ENCODE data around the gene MMP14. TPM values are rescaled to one million over a fixed set of nuclear protein-coding genes. Genes with fewer than 3 reads are reported as not detected.

MMP14 gene
- total and polyA plus RNA-seq, 9 of the 15 experiments (the other 6 are each of a cell fraction or from before 2014, with no cell fraction given): 0.36 to 5.8 (median 1.3) TPM; not detected in 2

GRCh38 chr14:22822571-22823098 lies 13.8 kb upstream of the MMP14 start (continued):
- TF ChIP-seq SOX6 (IDR thresholded peaks at IDR 0.05): no peak
- TF ChIP-seq ZNF407 (IDR thresholded peaks at IDR 0.05; ENCODE audit: low read depth): no peak
- TF ChIP-seq DDX20 (tag; IDR thresholded peaks at IDR 0.05; ENCODE audit: low read depth): no peak
- TF ChIP-seq ARID2 (IDR thresholded peaks at IDR 0.05): peak; percentile 80
- no peak for TF ChIP-seq KLF10 (CRISPR knock-in tag; IDR thresholded peaks at IDR 0.05)
- no peak for TF ChIP-seq ZZZ3 (IDR thresholded peaks at IDR 0.05)
- TF ChIP-seq, protein P1, sequence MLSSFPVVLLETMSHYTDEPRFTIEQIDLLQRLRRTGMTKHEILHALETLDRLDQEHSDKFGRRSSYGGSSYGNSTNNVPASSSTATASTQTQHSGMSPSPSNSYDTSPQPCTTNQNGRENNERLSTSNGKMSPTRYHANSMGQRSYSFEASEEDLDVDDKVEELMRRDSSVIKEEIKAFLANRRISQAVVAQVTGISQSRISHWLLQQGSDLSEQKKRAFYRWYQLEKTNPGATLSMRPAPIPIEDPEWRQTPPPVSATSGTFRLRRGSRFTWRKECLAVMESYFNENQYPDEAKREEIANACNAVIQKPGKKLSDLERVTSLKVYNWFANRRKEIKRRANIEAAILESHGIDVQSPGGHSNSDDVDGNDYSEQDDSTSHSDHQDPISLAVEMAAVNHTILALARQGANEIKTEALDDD (IDR thresholded peaks at IDR 0.05): no peak
- no peak for TF ChIP-seq CBX8 (IDR thresholded peaks at IDR 0.05; ENCODE audit: borderline replicate concordance, extremely low read depth, low read depth, low read length, poor library complexity, severe bottlenecking)
- TF ChIP-seq MCM7 (IDR thresholded peaks at IDR 0.05): no peak
- TF ChIP-seq PHF8 (IDR thresholded peaks at IDR 0.05; ENCODE audit: borderline replicate concordance, low read length): no peak
- TF ChIP-seq POLR2G (IDR thresholded peaks at IDR 0.05; ENCODE audit: low read depth, low read length): 0 out of 2 replicates have a peak, but pooled peaks have one; percentile 27
- peak; percentile 89 for TF ChIP-seq SMC3 (conservative IDR thresholded peaks at IDR 0.05; ENCODE audit: insufficient read depth, low read depth, low read length)
- TF ChIP-seq SMAD4 (CRISPR knock-in tag; conservative IDR thresholded peaks at IDR 0.05): 0 out of 2 replicates have a peak, but pooled peaks have one; percentile 50
- no peak for TF ChIP-seq MBD2 (IDR thresholded peaks at IDR 0.05; ENCODE audit: borderline replicate concordance, low read depth)
- no peak for TF ChIP-seq ZNF41 (CRISPR knock-in tag; conservative IDR thresholded peaks at IDR 0.05)
- no peak for TF ChIP-seq ZNF12 (CRISPR knock-in tag; IDR thresholded peaks at IDR 0.05)
- peak; percentile 53; the same call in 1 of the 2 replicates for TF ChIP-seq CXXC5 (CRISPR knock-in tag; IDR thresholded peaks at IDR 0.05)
- TF ChIP-seq TFE3 (CRISPR knock-in tag; IDR thresholded peaks at IDR 0.05): no peak
- TF ChIP-seq RBM22 (IDR thresholded peaks at IDR 0.05; ENCODE audit: low read depth, low read length, poor library complexity, severe bottlenecking): no peak

Data from K562 (cell line).